Trophoblast cell (in vitro differentiated cells and primary cell): ENCODE measurements around the gene FUBP1.

ENCODE experiments used
- DNase-seq, 2 donors: peaks; one replicate each; pipeline ENCODE4 v3.0.0-alpha.2; 2016
- H2AFZ ChIP-seq: 2 replicates; pipeline ENCODE4 v1.6.1; 2013; ENCODE audit warnings: low read length, moderate library complexity, mild to moderate bottlenecking; ENCODE audit not compliant: insufficient read depth, poor library complexity
- H2AK5ac ChIP-seq: 2 replicates; pipeline ENCODE4 v1.6.1; 2013; ENCODE audit warnings: mild to moderate bottlenecking, low read length
- H2BK120ac ChIP-seq: 2 replicates; pipeline ENCODE4 v1.6.1; 2013; ENCODE audit warnings: low read length, mild to moderate bottlenecking, moderate library complexity; ENCODE audit not compliant: insufficient read depth, poor library complexity
- H2BK12ac ChIP-seq: 2 replicates; pipeline ENCODE4 v1.6.1; 2013; ENCODE audit warnings: mild to moderate bottlenecking, low read length, moderate library complexity
- H2BK5ac ChIP-seq: 2 replicates; pipeline ENCODE4 v1.6.1; 2013; ENCODE audit warnings: low read length, low read depth, moderate library complexity, mild to moderate bottlenecking; ENCODE audit not compliant: poor library complexity
- H3K14ac ChIP-seq: 2 replicates; pipeline ENCODE4 v1.6.1; 2013; ENCODE audit warnings: mild to moderate bottlenecking, low read length
- H3K18ac ChIP-seq: 2 replicates; pipeline ENCODE4 v1.6.1; 2013; ENCODE audit warnings: mild to moderate bottlenecking, low read length
- H3K23ac ChIP-seq: 2 replicates; pipeline ENCODE4 v1.6.1; 2013; ENCODE audit warnings: low read length
- H3K27ac ChIP-seq: 2 replicates; pipeline ENCODE4 v1.5.1; 2013; ENCODE audit warnings: low read depth, mild to moderate bottlenecking, inconsistent platforms, low read length, moderate library complexity
- H3K27me3 ChIP-seq: 2 replicates; pipeline ENCODE4 v1.6.1; 2013; ENCODE audit warnings: inconsistent platforms, mild to moderate bottlenecking, low read length, moderate library complexity; ENCODE audit not compliant: insufficient read depth
- H3K36me3 ChIP-seq, 2 experiments: 1 replicate in 1 of 2; 2 replicates in 1 of 2; pipeline ENCODE4 v1.6.1; 2013; ENCODE audit warnings: low read length in 2 of 2, mild to moderate bottlenecking in 2 of 2, moderate library complexity in 1 of 2; ENCODE audit not compliant: insufficient read depth in 2 of 2, control insufficient read depth in 1 of 2
- H3K4ac ChIP-seq: 2 replicates; pipeline ENCODE4 v1.6.1; 2013; ENCODE audit warnings: low read depth, mild to moderate bottlenecking, low read length, moderate library complexity
- H3K4me1 ChIP-seq, 2 experiments: 1 replicate in 1 of 2; 2 replicates in 1 of 2; pipeline ENCODE4 v1.6.1; 2013; ENCODE audit warnings: low read length in 2 of 2, mild to moderate bottlenecking in 2 of 2, moderate library complexity in 1 of 2; ENCODE audit not compliant: insufficient read depth in 2 of 2, control insufficient read depth in 1 of 2
- H3K4me2 ChIP-seq: 2 replicates; pipeline ENCODE4 v1.6.1; 2013; ENCODE audit warnings: inconsistent platforms, mild to moderate bottlenecking, low read length, moderate library complexity
- H3K4me3 ChIP-seq: 2 replicates; pipeline ENCODE4 v1.5.1; 2013; ENCODE audit warnings: mild to moderate bottlenecking, low read depth, low read length, inconsistent platforms
- H3K79me1 ChIP-seq: one replicate; pipeline ENCODE4 v1.6.1; 2013; ENCODE audit warnings: low read length
- H3K79me2 ChIP-seq: 2 replicates; pipeline ENCODE4 v1.6.1; 2013; ENCODE audit warnings: low read length, mild to moderate bottlenecking; ENCODE audit not compliant: control insufficient read depth, insufficient read depth, poor library complexity
- H3K9ac ChIP-seq: 2 replicates; pipeline ENCODE4 v1.6.1; 2013; ENCODE audit warnings: mild to moderate bottlenecking, low read length
- H3K9me3 ChIP-seq: 2 replicates; pipeline ENCODE4 v1.6.1; 2013; ENCODE audit warnings: low read depth, mild to moderate bottlenecking, control low read depth, inconsistent platforms, low read length; ENCODE audit not compliant: insufficient read depth
- H4K12ac ChIP-seq: 2 replicates; pipeline ENCODE4 v1.6.1; 2013; ENCODE audit warnings: low read depth, mild to moderate bottlenecking, low read length, moderate library complexity
- H4K8ac ChIP-seq: 2 replicates; pipeline ENCODE4 v1.6.1; 2013; ENCODE audit warnings: low read depth, mild to moderate bottlenecking, low read length, moderate library complexity
- H4K91ac ChIP-seq: one replicate; pipeline ENCODE4 v1.6.1; 2013; ENCODE audit warnings: low read depth, mild to moderate bottlenecking, low read length, moderate library complexity
- WGBS: extraction: QIAGEN DNeasy Blood & Tissue Kit; methylation state at CpG from one replicate; pipeline ENCODE4 v1.1.7; 2013; ENCODE audit warnings: missing lambda C conversion rate; ENCODE audit not compliant: insufficient read length, insufficient coverage; ENCODE audit errors: extremely low coverage; 5-methylcytosine and 5-hydroxymethylcytosine counted together

Gene FUBP1

GRCh38 chr1:77966291-77966690, 12.6 kb downstream of the FUBP1 start:
- Histone ChIP-seq H4K91ac (no peak overlapping the region), H2BK5ac (no peak overlapping the region)

GRCh38 chr1:77961392-77961791, 17.5 kb downstream of the FUBP1 start:
- Histone ChIP-seq H3K4me3 (no peak overlapping the region), H2BK5ac (no peak overlapping the region), H3K4me2 (no peak overlapping the region), H3K36me3 (peaks cover 20 to 48% of the 10 kb centered on the region in 2 experiments), H3K27me3 (no peaks in the 10 kb centered on the region), H4K8ac (no peak overlapping the region), H3K9me3 (no peaks in the 10 kb centered on the region), H3K27ac (no peak overlapping the region), H2AFZ (no peak overlapping the region), H3K4ac (no peak overlapping the region), H3K14ac (no peak overlapping the region), H3K18ac (no peak overlapping the region), H2AK5ac (no peak overlapping the region), H4K12ac (no peak overlapping the region), H3K23ac (no peak overlapping the region), H3K9ac (no peak overlapping the region), H3K4me1 (no peaks in the 10 kb centered on the region), H3K79me1 (no peaks in the 10 kb centered on the region), H2BK12ac (no peak overlapping the region), H3K79me2 (no peaks in the 10 kb centered on the region), H2BK120ac (no peak overlapping the region), H4K91ac (no peak overlapping the region)
- no CpG with 5 or more reads among the region's 2 CpGs for WGBS
- no peak for DNase-seq

More at GRCh38 chr1:77966291-77966690, 12.6 kb downstream of the FUBP1 start:
- Histone ChIP-seq H3K79me2 (no peaks in the 10 kb centered on the region), H4K8ac (no peak overlapping the region), H3K27me3 (no peaks in the 10 kb centered on the region), H3K4ac (no peak overlapping the region), H3K9me3 (no peaks in the 10 kb centered on the region), H3K27ac (no peak overlapping the region), H2AK5ac (no peak overlapping the region), H3K79me1 (no peaks in the 10 kb centered on the region), H2BK120ac (no peak overlapping the region), H3K14ac (no peak overlapping the region), H3K18ac (no peak overlapping the region), H3K4me1 (no peaks in the 10 kb centered on the region), H2BK12ac (no peak overlapping the region), H3K23ac (no peak overlapping the region), H3K9ac (no peak overlapping the region), H3K36me3 (peaks cover 6 to 28% of the 10 kb centered on the region in 2 experiments), H4K12ac (no peak overlapping the region), H2AFZ (no peak overlapping the region), H3K4me2 (no peak overlapping the region), H3K4me3 (no peak overlapping the region)
- no peak for DNase-seq
- WGBS, result no CpG with 5 or more reads among the region's 3 CpGs

- Histone ChIP-seq H3K27ac (no peak overlapping the region), H4K12ac (no peak overlapping the region), H3K4ac (no peak overlapping the region), H3K79me1 (no peaks in the 10 kb centered on the region), H2BK5ac (no peak overlapping the region), H3K4me2 (no peak overlapping the region), H3K9ac (no peak overlapping the region), H3K4me3 (no peak overlapping the region), H4K8ac (no peak overlapping the region), H2BK120ac (no peak overlapping the region), H3K9me3 (no peaks in the 10 kb centered on the region), H3K27me3 (no peaks in the 10 kb centered on the region), H2BK12ac (no peak overlapping the region), H3K14ac (no peak overlapping the region), H3K23ac (no peak overlapping the region), H3K18ac (no peak overlapping the region), H3K36me3 (peaks cover 21 to 47% of the 10 kb centered on the region in 2 experiments), H2AK5ac (no peak overlapping the region), H2AFZ (no peak overlapping the region), H3K4me1 (no peaks in the 10 kb centered on the region), H3K79me2 (no peaks in the 10 kb centered on the region), H4K91ac (no peak overlapping the region)
- no peak for DNase-seq
- no CpG with 5 or more reads among the region's 2 CpGs for WGBS
Measured at GRCh38 chr1:77958850-77959249, 20.0 kb downstream of the FUBP1 start.

- H3K79me1 ChIP-seq, result no peaks in the 10 kb centered on the region
- H3K18ac ChIP-seq, result no peak overlapping the region
- H2AFZ ChIP-seq, result no peak overlapping the region
- no peak overlapping the region for H2BK120ac ChIP-seq
- H3K9me3 ChIP-seq, result no peaks in the 10 kb centered on the region
- H4K91ac ChIP-seq, result no peak overlapping the region
- no peaks in the 10 kb centered on the region for H3K79me2 ChIP-seq
- H3K4me1 ChIP-seq, result no peaks in the 10 kb centered on the region
- H2AK5ac ChIP-seq, result no peak overlapping the region
- DNase-seq, result no peak
- no peak overlapping the region for H2BK5ac ChIP-seq
- H3K23ac ChIP-seq, result no peak overlapping the region
- no peak overlapping the region for H3K4ac ChIP-seq
- H3K27me3 ChIP-seq, result no peaks in the 10 kb centered on the region
- H3K9ac ChIP-seq, result no peak overlapping the region
- peaks cover 20 to 46% of the 10 kb centered on the region in 2 experiments for H3K36me3 ChIP-seq
- H3K14ac ChIP-seq, result no peak overlapping the region
- H3K4me2 ChIP-seq, result no peak overlapping the region
- H3K27ac ChIP-seq, result no peak overlapping the region
- H4K8ac ChIP-seq, result no peak overlapping the region
- no peak overlapping the region for H4K12ac ChIP-seq
- H2BK12ac ChIP-seq, result no peak overlapping the region
- H3K4me3 ChIP-seq, result no peak overlapping the region
Measured at GRCh38 chr1:77958391-77958790, 20.5 kb downstream of the FUBP1 start.
